HL-60 (cell line): ENCODE results near the gene U2AF2.

Experiments
- DNase-seq, 2 experiments: peaks; one replicate each; pipeline ENCODE4 v3.0.0-alpha.2; 2010 to 2020; ENCODE audit warnings: low read depth in 1 of 2, low spot score in 1 of 2
- H3K27ac ChIP-seq: fragments of 250-450 bp; sonication (Bioruptor Pico); replicated peaks from 2 replicates; pipeline ENCODE4 v1.5.1; 2020; ENCODE audit warnings: mild to moderate bottlenecking, moderate library complexity
- H3K27me3 ChIP-seq: fragments of 250-450 bp; sonication (Bioruptor Pico); 2 replicates; pipeline ENCODE4 v1.5.1; 2021; ENCODE audit warnings: mild to moderate bottlenecking, moderate library complexity; ENCODE audit not compliant: insufficient read depth, poor library complexity, severe bottlenecking
- H3K4me3 ChIP-seq: replicated peaks from 2 replicates; pipeline ENCODE4 v1.5.1; 2011; ENCODE audit warnings: mild to moderate bottlenecking, control low read depth, low read length; ENCODE audit not compliant: insufficient read depth
- GABPA ChIP-seq: IDR thresholded peaks from 2 replicates; pipeline ENCODE4 v1.6.1; 2012; ENCODE audit warnings: low read depth
- POLR2AphosphoS5 ChIP-seq: IDR thresholded peaks from 2 replicates; pipeline ENCODE4 v1.6.1; 2012; ENCODE audit warnings: low read depth
- SPI1 ChIP-seq: IDR thresholded peaks from 2 replicates; pipeline ENCODE4 v1.6.1; 2012; ENCODE audit warnings: low read depth, mild to moderate bottlenecking, borderline replicate concordance
- TF ChIP-seq, protein P1 (sequence below): IDR thresholded peaks from 2 replicates; pipeline ENCODE4 v1.6.1; 2012; ENCODE audit warnings: low read depth; ENCODE audit not compliant: insufficient replicate concordance
- TF ChIP-seq, protein P2 (sequence below): IDR thresholded peaks from one replicate; pipeline ENCODE4 v1.5.1; 2011; ENCODE audit warnings: low read length, control low read depth, inconsistent platforms; ENCODE audit not compliant: insufficient read depth

Gene U2AF2

GRCh38 chr19:55655648-55656040 is 809 bp downstream of the U2AF2 start:
- TF ChIP-seq, protein P1, sequence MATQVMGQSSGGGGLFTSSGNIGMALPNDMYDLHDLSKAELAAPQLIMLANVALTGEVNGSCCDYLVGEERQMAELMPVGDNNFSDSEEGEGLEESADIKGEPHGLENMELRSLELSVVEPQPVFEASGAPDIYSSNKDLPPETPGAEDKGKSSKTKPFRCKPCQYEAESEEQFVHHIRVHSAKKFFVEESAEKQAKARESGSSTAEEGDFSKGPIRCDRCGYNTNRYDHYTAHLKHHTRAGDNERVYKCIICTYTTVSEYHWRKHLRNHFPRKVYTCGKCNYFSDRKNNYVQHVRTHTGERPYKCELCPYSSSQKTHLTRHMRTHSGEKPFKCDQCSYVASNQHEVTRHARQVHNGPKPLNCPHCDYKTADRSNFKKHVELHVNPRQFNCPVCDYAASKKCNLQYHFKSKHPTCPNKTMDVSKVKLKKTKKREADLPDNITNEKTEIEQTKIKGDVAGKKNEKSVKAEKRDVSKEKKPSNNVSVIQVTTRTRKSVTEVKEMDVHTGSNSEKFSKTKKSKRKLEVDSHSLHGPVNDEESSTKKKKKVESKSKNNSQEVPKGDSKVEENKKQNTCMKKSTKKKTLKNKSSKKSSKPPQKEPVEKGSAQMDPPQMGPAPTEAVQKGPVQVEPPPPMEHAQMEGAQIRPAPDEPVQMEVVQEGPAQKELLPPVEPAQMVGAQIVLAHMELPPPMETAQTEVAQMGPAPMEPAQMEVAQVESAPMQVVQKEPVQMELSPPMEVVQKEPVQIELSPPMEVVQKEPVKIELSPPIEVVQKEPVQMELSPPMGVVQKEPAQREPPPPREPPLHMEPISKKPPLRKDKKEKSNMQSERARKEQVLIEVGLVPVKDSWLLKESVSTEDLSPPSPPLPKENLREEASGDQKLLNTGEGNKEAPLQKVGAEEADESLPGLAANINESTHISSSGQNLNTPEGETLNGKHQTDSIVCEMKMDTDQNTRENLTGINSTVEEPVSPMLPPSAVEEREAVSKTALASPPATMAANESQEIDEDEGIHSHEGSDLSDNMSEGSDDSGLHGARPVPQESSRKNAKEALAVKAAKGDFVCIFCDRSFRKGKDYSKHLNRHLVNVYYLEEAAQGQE, result no peak
- TF ChIP-seq SPI1, result no peak
- no peak for TF ChIP-seq GABPA
- no peak; the same call in 1 of the 2 replicates for TF ChIP-seq POLR2AphosphoS5
- TF ChIP-seq, protein P2, sequence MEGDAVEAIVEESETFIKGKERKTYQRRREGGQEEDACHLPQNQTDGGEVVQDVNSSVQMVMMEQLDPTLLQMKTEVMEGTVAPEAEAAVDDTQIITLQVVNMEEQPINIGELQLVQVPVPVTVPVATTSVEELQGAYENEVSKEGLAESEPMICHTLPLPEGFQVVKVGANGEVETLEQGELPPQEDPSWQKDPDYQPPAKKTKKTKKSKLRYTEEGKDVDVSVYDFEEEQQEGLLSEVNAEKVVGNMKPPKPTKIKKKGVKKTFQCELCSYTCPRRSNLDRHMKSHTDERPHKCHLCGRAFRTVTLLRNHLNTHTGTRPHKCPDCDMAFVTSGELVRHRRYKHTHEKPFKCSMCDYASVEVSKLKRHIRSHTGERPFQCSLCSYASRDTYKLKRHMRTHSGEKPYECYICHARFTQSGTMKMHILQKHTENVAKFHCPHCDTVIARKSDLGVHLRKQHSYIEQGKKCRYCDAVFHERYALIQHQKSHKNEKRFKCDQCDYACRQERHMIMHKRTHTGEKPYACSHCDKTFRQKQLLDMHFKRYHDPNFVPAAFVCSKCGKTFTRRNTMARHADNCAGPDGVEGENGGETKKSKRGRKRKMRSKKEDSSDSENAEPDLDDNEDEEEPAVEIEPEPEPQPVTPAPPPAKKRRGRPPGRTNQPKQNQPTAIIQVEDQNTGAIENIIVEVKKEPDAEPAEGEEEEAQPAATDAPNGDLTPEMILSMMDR, result no peak
- peak overlapping the region; percentile 87 for H3K4me3 ChIP-seq
- no peak for DNase-seq
- H3K27ac ChIP-seq, result peak overlapping the region; percentile 99
- H3K27me3 ChIP-seq, result no peaks in the 10 kb centered on the region

DNA sequence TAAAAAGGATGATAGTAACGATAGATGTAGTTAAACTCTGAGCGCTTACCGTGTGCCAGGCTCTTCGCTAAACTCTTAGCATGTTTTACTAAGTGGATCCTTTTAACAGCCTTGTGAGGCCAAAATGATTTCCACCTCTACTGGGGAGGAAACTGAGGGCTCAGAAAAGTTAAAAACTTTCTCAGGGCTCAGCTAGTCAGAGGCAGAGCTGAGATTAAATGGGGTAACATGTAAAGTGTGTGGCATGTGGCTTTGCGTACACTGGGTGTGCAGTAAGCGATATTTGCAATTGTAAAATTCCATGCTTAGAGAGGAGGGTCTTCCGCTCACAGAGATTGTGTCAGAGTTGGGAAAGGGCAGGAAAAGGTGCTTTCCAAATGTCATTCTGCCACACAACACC is 1.7 kb downstream of the U2AF2 start:
- TF ChIP-seq POLR2AphosphoS5 (no peak), GABPA (no peak), SPI1 (no peak)
- TF ChIP-seq, protein P1, result no peak
- TF ChIP-seq, protein P2, result no peak
- peak overlapping the region; percentile 87 for H3K4me3 ChIP-seq
- peak overlapping the region; percentile 99 for H3K27ac ChIP-seq

GRCh38 chr19:55656988-55657747 is 2.3 kb downstream of the U2AF2 start:
- peak overlapping the region; percentile 99 for H3K27ac ChIP-seq
- H3K4me3 ChIP-seq, result peak overlapping the region; percentile 87
- DNase-seq, result peak in 1 of 2 experiments; percentile 43
- no peaks in the 10 kb centered on the region for H3K27me3 ChIP-seq
- TF ChIP-seq, protein P1, result no peak

More for the DNA sequence above, 1.7 kb downstream of the U2AF2 start:
- no peaks in the 10 kb centered on the region for H3K27me3 ChIP-seq
- DNase-seq, result no peak
